ENCODE results near the gene SYTL2. TPM values are rescaled to one million over a fixed set of nuclear protein-coding genes. Genes with fewer than 3 reads are reported as not detected.
"Not testable (repeated sequence)": the region's sequence is repeated elsewhere in the genome, so short reads cannot be mapped to it uniquely, and the experiment has no call there.

SYTL2 gene
- total RNA-seq, 1 donor, result 10.8 TPM

DNA sequence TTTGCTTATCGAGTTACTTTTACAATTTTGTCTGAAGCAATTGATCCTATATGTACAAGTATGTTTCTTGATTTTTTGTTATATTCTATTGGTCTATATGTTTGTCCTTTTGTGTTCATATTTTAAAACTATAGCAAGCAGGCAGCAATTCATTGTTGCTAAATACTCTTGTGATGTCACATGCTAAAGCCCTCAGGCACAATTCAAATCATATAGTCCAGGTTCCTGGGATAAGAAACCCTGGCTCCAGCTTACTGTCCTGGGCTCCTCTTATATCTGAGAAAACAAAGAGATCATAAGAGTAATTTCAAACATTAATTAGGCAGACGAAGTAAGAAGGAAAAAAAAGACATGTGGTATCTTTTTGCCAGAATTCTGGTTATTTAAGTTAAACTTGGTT is 37.6 kb upstream of the SYTL2 start:
- TF ChIP-seq, protein P1, sequence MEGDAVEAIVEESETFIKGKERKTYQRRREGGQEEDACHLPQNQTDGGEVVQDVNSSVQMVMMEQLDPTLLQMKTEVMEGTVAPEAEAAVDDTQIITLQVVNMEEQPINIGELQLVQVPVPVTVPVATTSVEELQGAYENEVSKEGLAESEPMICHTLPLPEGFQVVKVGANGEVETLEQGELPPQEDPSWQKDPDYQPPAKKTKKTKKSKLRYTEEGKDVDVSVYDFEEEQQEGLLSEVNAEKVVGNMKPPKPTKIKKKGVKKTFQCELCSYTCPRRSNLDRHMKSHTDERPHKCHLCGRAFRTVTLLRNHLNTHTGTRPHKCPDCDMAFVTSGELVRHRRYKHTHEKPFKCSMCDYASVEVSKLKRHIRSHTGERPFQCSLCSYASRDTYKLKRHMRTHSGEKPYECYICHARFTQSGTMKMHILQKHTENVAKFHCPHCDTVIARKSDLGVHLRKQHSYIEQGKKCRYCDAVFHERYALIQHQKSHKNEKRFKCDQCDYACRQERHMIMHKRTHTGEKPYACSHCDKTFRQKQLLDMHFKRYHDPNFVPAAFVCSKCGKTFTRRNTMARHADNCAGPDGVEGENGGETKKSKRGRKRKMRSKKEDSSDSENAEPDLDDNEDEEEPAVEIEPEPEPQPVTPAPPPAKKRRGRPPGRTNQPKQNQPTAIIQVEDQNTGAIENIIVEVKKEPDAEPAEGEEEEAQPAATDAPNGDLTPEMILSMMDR (IDR thresholded peaks at IDR 0.05; ENCODE audit: insufficient read depth, low read depth, low read length), result no peak
- no peak for DNase-seq (ENCODE audit: low read depth)
- no peak overlapping the region for H3K4me3 ChIP-seq (ENCODE audit: low read depth, low read length)

DNA sequence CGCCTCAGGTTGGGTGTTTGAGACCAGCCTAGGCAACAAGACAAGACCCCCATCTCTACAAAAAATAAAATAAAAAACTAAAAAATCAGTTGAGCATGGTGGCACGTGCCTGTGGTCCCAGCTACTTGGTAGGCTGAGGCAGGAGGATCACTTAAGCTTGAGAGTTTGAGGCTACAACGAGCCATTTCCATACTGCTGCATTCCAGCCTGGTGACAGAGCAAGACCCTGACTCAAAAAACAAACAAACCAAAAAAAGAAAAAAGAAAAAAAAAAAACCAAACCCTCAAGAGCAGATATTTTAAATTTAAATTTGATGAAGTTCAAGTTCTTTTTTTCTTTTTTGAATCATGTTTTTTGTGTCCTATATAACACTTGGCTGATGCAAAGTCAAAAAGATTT is 37.1 kb upstream of the SYTL2 start:
- H3K4me3 ChIP-seq (ENCODE audit: low read depth, low read length), result no peak overlapping the region
- TF ChIP-seq, protein P1 (IDR thresholded peaks at IDR 0.05; ENCODE audit: insufficient read depth, low read depth, low read length), result no peak
- no peak for DNase-seq (ENCODE audit: low read depth)

DNA sequence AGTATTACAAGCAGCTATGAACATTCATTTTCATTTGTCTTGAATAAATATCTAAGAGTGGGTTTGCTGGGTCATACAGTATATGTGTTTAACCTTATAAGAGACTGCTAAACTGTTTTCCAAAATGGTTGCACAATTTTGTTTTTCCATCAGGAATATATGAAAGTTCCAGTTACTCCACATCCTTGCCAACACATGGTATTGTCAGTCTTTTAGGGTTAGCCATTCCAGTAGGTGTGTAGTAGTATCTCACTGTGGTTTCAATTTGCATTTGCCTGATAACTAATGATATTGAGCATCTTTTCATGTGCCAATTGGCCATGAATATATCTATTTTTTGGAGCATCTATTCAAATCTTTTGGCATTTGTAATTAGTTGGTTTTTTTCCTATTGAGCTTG is 36.5 kb upstream of the SYTL2 start:
- DNase-seq (ENCODE audit: low read depth), result no peak
- TF ChIP-seq, protein P1 (IDR thresholded peaks at IDR 0.05; ENCODE audit: insufficient read depth, low read depth, low read length), result no peak
- H3K4me3 ChIP-seq (ENCODE audit: low read depth, low read length), result no peak overlapping the region

DNA sequence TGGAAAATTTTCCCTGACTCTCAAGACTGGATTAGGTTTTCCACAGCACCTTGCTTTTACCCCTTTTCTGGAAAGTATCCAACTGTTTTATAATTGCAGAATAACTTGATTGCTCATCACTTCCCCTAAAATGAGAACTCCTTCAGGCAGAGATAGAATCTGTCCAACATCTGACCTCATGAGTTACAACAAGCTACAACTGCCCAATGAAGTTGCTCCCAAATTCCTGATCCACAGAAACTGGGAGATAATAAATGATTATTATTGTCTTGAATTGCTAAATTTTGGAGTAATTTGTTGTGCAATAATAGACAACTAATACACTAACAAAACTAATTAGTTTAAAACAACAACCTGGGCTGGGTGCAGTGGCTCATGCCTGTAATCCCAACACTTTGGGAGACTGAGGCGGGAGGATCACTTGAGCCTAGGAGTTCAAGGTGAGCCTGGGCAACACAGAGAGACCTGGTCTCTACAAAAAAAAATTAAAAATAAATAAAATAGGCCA is 34.2 kb upstream of the SYTL2 start:
- DNase-seq (ENCODE audit: low read depth), result peak; percentile 33
- TF ChIP-seq, protein P1 (IDR thresholded peaks at IDR 0.05; ENCODE audit: insufficient read depth, low read depth, low read length), result no peak
- H3K4me3 ChIP-seq (ENCODE audit: low read depth, low read length), result no peak overlapping the region

DNA sequence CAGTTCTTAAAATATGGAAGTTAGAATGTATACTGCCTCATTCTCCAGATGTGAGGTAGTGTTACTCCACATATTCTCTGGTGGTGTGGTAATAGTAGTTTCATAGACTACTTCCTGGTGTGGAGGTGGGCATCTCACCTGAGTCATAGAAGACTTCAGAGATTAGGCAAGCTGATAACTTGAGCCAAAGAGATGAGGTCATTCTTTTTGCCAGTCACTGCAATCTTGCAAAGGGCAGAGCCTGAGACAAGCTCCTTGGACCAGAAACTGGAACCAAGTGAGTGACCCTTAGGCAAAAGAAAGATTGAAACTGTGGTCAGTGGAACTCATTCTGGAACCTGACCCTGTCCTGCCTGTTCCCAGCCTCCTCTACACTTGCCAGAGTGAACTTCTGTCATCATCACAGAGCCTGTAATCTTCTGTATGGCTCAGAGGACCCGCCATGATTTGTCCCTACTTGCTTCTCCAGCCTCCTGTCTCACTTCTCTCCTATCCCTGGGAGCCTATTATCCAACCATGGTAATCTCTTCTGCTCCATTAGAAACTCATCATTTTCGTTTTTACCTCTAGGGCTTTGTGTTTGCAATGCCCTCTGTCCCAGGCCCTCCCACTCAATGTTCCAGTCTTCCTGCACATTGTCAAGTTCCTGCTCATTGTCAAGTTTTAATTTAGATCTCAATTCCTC is 33.6 kb upstream of the SYTL2 start:
- DNase-seq (ENCODE audit: low read depth), result no peak
- TF ChIP-seq, protein P1 (IDR thresholded peaks at IDR 0.05; ENCODE audit: insufficient read depth, low read depth, low read length), result no peak
- no peak overlapping the region for H3K4me3 ChIP-seq (ENCODE audit: low read depth, low read length)

DNA sequence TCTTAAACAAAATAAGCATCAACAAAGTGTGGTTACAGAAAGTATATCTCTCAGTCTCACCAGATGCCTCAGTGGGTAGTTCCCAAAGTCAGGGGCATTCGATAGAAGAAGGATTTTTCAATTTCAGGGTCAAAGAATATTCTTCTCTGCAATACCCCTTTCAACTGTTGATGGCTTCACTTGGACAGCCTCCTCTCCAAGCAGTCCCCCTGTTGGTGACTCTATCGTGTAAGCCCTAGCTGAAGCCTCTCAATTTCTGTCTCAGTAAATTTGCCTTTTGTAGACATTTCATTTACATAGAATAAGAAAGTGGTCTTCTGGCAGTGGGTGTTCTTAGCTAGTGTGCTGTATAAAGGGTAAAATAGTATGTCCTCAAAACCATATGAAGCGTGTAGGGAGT is 33.0 kb upstream of the SYTL2 start:
- TF ChIP-seq, protein P1 (IDR thresholded peaks at IDR 0.05; ENCODE audit: insufficient read depth, low read depth, low read length), result no peak
- no peak overlapping the region for H3K4me3 ChIP-seq (ENCODE audit: low read depth, low read length)
- no peak for DNase-seq (ENCODE audit: low read depth)

DNA sequence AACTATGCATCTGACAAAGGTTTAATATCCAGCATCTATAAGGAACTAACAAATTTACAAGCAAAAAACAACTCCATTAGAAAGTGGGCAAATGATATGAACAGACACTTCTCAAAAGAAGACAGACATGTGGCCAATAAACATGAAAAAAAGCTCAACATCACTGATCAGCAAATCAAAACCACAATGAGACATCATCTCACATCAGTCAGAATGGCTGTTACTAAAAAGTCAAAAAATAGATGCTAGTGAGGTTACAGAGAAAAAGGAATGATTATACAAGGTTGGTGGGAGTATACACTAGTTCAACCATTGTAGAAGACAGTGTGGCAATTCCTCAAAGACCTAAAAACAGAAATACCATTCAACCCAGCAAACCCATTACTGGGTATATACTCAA is 30.0 kb upstream of the SYTL2 start:
- not testable (repeated sequence) for H3K4me3 ChIP-seq (ENCODE audit: low read depth, low read length)

More for the DNA sequence above, 30.0 kb upstream of the SYTL2 start:
- not testable (repeated sequence) for DNase-seq (ENCODE audit: low read depth)

All from fibroblast of villous mesenchyme (primary cell).